KOPT-K1 (cell line): Measurements from ENCODE around the gene BEGAIN.

Experiments
- H3K27ac ChIP-seq: fragments of 200-600 bp; sonication (generic); 2 replicates; pipeline ENCODE4 v1.5.1; 2016; ENCODE audit warnings: antibody characterized with exemption, mild to moderate bottlenecking, low read depth, low read length; ENCODE audit not compliant: poor library complexity, severe bottlenecking
- H3K36me3 ChIP-seq: fragments of 200-600 bp; sonication (generic); 2 replicates; pipeline ENCODE4 v1.5.1; 2017; ENCODE audit warnings: antibody characterized with exemption, mild to moderate bottlenecking, low read length, moderate library complexity; ENCODE audit not compliant: insufficient read depth
- H3K9me3 ChIP-seq: fragments of 200-600 bp; sonication (generic); 2 replicates; pipeline ENCODE4 v1.5.1; 2017; ENCODE audit warnings: antibody characterized with exemption, low read length, mild to moderate bottlenecking; ENCODE audit not compliant: insufficient read depth, poor library complexity, severe bottlenecking

The BEGAIN gene, protein sequence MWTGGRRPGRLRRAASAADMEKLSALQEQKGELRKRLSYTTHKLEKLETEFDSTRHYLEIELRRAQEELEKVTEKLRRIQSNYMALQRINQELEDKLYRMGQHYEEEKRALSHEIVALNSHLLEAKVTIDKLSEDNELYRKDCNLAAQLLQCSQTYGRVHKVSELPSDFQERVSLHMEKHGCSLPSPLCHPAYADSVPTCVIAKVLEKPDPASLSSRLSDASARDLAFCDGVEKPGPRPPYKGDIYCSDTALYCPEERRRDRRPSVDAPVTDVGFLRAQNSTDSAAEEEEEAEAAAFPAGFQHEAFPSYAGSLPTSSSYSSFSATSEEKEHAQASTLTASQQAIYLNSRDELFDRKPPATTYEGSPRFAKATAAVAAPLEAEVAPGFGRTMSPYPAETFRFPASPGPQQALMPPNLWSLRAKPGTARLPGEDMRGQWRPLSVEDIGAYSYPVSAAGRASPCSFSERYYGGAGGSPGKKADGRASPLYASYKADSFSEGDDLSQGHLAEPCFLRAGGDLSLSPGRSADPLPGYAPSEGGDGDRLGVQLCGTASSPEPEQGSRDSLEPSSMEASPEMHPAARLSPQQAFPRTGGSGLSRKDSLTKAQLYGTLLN

DNA sequence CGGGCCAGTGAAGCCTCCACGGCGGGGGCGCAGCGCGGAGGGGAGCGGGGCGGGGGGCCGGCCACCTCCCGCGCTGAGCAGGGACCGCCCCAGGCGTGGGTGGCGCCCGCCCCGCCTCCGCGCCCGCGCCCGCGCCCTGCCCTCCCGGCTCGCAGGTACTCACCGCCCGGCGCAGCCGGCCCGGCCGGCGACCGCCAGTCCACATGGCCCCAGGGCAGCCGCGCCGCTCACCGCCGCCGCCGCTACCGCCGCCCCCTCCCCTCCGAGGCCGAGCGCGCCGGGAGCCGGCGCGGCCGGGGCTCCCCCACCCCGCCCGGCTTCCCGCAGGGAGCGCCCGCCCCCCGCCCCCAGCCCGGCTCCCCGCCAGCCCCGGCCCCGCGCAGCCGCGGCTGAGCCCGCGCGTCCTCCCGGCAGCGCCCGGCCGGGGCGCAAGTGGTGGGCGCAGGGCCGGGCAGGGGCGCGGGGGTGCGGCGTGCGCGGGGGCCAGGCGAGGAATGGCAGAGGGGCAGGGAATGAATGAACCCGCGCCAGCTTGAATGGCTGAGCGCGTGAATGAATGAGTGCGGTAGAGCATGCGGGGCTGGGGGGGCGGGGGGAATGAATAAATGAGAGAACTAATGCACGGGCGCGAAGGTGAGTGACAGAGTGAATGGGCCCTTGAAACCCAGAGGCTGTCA is at the start of gene BEGAIN:
Gene BEGAIN (minus strand): TSS at position 332 of the 677 bp plus-strand sequence. CDS start 127 bp downstream, at position 205.
- H3K27ac ChIP-seq: no peak within 1 kb of the TSS
- no peaks in the 10 kb centered on the region for H3K9me3 ChIP-seq
- no peaks in the 10 kb centered on the region for H3K36me3 ChIP-seq

DNA sequence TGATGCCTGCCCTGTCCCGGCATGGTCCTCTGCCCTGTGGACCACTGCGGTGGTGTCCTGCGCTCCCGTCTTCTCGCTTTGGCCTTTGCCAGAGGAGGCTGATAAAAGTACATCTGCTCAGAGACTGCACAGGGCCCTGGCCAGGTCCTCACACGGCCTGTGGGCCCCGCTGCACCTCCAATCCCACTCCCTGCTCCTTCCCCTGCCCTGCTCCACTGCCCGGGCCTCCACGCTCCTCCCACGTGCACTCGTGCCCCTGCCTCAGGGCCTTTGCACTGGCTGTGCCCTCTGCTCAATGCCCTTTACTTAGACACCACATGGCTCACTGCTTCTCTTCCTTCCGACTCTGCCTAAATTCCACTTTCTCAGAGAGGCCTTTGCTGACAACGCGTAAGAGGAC is 49.3 kb upstream of the BEGAIN start:
- no peak overlapping the region for H3K27ac ChIP-seq

DNA sequence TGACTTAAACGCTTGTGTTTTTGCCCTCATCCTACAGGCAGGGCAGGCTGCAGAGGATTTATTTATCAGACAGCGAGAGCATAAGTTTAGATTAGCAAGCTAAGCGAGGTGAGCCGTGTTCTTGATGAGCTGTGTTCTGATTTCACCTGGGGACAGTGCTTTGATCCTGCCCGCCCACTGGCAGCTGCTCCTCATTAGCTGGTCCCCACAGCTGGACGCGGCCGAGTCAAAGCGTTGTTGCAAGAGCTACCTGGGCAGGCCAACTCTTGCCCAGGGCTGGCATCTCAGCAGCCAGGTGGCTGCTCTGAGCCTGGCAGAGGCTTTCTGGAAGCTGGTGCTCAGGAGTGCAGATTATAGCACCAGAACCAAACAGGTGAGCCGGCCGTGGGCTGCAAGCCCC is 46.8 kb upstream of the BEGAIN start:
- no peak overlapping the region for H3K27ac ChIP-seq
- no peaks in the 10 kb centered on the region for H3K36me3 ChIP-seq
- H3K9me3 ChIP-seq: no peaks in the 10 kb centered on the region

More for the DNA sequence above, 49.3 kb upstream of the BEGAIN start:
- Histone ChIP-seq H3K9me3 (no peaks in the 10 kb centered on the region), H3K36me3 (no peaks in the 10 kb centered on the region)

DNA sequence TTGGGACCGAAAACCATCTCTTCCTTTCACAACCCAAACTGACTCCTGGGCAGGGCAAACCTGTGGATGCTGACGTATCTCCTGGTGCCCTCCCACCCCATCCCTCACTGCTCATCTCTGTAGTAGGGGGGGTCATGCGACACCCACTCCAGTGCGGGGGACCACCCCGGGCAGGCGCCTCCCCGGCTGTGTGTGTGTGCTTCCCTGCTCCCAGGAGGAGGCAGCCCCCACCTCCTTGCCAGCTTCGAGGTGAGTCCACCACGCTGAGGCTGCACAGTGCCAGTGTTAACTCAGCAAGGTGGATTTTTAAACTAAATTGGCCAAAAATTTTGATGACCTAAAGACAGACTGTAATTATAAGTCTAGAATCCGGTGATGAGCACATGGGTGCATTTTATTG is 46.2 kb upstream of the BEGAIN start:
- H3K9me3 ChIP-seq: no peaks in the 10 kb centered on the region
- H3K27ac ChIP-seq: no peak overlapping the region
- no peaks in the 10 kb centered on the region for H3K36me3 ChIP-seq

DNA sequence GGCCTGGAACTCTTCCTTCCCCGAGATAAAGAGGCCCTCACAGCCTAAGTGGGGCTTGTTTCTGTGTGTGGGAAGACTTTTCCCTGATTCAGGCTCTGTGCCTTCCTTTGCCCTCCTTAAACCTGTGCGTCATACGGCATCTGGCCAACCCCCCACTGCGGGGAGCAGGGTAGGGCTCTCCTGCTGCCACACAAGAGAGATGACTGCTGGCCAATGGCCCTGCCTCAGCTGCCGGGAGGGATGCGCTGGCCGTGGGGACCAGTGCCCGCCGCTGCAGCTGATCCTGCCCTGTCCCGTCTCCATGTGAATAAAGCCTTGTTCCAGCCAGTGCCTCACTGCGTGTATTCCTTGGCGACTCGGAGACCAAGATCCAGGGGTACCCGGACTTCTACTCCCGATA is 42.5 kb upstream of the BEGAIN start:
- H3K9me3 ChIP-seq: no peaks in the 10 kb centered on the region
- no peak overlapping the region for H3K27ac ChIP-seq
- H3K36me3 ChIP-seq: no peaks in the 10 kb centered on the region

DNA sequence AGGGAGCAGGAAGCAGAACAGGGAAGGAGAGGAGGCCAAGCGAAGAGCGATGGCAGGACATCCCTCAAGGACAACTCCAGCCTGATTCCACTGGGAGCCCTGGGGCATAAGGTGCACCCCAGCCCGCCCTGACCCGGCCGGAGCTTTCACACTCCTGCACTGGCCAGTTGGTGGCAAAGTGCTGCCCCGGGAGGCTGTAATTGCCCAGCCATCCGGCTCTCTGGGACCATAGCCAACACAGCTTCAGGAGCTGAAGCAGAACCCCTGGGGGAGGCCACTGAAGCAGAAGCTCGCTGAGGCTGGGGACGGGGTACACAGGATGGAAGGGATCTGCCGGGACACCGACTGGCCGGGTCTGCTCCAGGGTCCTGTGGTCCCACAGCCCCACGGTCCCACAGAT is 41.9 kb upstream of the BEGAIN start:
- no peak overlapping the region for H3K27ac ChIP-seq
- no peaks in the 10 kb centered on the region for H3K9me3 ChIP-seq
- H3K36me3 ChIP-seq: no peaks in the 10 kb centered on the region

DNA sequence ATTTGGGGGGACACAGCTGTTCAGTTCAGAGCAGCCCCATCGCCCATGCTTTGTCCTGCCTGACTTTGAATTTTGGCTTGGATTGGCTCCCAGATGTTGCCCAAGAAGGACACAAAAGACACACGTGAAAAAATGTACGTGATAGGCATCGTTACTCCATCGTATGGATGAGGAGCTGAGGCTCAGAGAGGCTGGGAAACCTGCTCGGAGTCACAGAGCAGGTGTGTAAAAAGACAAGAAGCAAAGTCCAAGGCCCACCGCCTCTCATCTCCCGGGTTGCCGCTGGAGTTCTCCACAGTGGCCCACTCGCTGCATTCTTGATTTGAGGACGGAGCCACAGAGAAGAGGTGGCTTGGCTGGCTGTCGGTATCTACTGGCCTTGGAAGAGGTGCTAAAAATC is 41.0 kb upstream of the BEGAIN start:
- Histone ChIP-seq H3K9me3 (no peaks in the 10 kb centered on the region), H3K36me3 (no peaks in the 10 kb centered on the region), H3K27ac (no peak overlapping the region)

DNA sequence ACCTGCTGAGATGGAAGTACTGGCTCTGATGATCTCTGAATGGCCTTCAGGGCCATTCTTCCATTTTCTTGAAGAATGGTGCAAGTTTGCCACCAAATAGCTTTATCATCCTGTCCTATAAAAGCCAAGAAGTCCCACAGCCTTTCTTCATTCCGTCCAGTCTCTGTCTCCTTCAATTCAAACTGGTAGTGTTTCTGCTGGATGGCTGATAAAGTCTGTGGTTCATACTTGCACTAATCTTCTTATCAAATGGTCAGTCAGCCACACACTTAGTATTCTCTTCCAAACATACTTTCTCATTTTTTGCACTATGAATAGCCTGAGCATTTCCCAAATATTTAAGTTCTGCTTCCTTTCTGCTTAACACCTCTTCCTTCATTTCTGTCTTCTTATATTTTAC is 39.4 kb upstream of the BEGAIN start:
- Histone ChIP-seq H3K27ac (no peak overlapping the region), H3K36me3 (no peaks in the 10 kb centered on the region), H3K9me3 (no peaks in the 10 kb centered on the region)

DNA sequence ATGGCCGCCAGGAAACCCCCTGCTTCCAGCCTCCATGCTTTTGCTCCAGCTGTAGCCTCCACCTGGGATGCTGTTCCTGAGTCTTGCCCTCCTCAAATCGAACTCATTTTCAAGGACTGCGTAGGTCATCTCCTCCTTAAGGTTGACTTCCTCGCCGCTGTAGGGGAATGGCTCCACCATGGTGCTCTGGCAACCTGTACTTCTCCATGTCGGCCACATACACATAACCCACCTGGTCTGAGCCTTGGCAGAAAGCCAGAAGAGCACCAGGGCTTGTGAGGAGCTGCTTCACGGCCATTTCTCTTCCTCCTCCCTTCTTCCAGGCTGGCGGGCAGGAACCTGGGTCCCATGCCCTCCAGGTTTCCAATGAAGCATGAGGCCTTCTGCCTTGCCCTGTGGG is 36.7 kb upstream of the BEGAIN start:
- no peak overlapping the region for H3K27ac ChIP-seq
- no peaks in the 10 kb centered on the region for H3K9me3 ChIP-seq
- no peaks in the 10 kb centered on the region for H3K36me3 ChIP-seq

DNA sequence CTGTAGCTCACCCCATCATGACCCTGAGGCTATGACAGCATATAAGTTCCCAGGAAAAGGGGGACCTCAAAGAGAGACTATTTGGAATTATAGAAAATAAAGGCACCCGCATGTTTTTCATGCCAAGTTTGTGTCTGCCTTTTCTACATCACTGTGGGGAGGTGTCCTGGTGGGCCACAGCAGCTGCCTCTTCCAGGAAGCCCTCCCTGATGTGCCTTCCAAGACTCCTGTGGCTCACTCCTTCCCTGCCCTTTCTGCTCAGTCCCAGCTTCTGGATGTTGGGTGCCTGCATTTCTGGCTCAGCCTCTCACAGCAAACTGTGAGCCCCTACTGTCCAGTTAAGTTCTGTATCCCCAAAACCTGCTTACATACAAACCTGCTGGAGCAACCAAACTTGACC is 36.3 kb upstream of the BEGAIN start:
- Histone ChIP-seq H3K36me3 (no peaks in the 10 kb centered on the region), H3K27ac (no peak overlapping the region), H3K9me3 (no peaks in the 10 kb centered on the region)

DNA sequence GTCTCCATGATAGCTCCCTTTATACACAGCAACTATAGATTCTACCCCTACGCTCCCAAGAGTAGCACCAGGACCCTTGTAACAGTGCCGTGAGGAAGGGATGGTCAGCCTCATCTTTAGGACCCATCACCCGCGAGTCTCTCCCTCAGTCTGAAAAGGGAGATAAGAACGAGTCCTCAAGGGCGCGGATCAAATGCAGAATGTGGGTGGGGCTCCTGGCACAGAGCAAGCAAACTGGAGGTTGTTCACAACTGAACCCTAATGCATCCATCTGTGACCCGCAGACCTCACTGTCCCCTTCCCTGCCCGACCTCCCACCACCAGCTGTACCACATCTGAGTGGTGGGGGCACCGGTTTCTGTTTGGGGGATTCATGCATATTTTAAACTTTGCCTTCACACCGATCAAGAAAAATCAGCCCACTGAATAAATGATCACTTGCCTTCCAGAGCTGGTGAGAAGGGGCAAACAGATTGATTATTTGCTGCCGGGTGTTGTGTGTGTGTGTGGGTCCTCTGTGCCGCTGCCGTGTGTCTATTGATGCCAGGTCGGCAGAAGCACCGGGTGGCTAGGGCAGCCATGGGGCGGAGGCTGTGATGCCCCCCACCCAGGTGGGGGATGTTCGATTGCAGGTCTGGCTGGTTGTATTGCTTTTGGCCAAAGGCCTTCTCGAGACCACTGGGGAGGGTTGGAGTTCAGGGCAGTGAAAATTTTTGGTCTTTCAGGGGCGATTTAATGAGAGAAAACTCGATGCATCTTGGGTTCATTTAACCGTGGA is 35.7 kb upstream of the BEGAIN start:
- H3K36me3 ChIP-seq: no peaks in the 10 kb centered on the region
- no peaks in the 10 kb centered on the region for H3K9me3 ChIP-seq
- no peak overlapping the region for H3K27ac ChIP-seq

DNA sequence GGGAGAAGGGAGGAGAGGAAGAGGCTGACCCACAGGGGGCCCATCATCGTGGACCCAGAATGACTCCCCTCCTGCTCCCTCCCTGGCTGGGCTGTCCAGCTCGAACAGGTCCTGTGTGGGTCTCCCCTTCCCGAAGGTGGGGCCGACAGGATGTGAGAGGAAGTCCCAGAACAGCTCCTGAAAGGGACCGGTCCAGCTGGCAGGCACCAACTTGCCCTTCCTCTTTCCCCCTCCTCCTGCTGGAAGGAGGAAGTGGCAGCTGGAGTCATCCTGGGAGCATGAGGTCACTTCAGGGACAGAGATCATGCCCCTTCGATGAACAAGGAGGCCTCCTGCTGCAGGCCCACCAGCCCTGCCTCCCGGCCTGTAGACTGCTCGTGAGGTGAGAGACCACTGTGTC is 35.0 kb upstream of the BEGAIN start:
- Histone ChIP-seq H3K27ac (no peak overlapping the region), H3K36me3 (no peaks in the 10 kb centered on the region), H3K9me3 (no peaks in the 10 kb centered on the region)

DNA sequence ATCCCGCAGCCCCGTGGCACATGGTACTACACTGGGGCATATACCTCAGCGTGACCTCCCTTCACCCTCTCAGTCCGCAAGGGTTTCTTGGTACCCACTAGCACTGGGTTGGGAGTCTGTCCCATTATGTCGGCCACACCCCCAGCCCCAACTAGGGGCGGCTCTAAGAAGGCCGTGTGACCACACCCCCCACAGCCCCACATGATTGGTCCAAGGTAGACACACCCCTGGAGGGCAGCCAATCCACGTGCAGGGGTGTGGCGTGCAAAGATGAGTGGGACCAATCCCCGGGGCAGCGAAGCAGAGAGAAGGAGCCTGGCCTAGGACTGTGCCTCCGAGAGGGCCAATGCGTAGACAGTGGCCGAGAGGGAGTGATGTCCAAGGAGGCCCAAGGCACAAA is 34.6 kb upstream of the BEGAIN start:
- Histone ChIP-seq H3K27ac (no peak overlapping the region), H3K9me3 (no peaks in the 10 kb centered on the region), H3K36me3 (no peaks in the 10 kb centered on the region)

DNA sequence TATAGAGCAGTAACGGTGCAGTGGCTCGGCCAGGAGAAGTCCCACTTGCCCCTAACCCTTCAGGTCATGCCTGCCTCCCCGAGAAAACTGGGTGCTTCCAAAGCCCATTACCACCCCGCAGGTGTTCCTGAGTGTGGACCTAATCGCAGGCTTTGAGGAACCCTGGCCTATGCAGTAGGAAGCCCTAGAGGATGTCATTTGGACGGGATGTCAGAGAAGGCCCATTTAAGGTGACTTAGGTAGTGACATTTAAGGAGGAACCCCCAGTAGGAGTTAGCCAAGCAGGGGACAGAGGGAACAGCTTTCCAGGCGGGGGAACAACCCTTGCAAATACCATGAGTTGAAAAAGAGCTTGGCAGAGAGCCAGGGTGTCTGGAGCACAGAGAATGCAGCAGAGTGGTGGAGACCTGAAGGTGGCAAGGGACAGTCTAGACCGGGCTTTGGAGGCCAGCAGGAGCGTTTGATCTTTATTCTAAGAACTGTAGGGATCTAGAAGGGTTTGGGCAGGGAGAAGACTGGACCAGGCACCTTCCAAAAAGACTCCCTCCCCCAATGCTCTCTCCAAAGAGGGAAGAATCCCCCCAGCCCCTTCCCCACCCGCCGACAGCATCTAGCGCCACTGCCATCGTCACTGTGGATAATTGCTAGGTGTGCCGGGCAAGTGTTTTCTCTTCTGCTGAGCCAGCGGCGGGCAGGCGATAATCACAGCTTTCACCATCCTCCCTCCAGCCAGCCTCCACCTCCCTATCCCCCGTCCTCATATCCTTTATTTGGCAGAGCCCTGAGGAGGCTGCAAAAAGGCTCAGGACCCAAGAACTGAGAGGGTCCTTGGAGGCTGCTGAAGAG is 33.3 kb upstream of the BEGAIN start:
- H3K9me3 ChIP-seq: no peaks in the 10 kb centered on the region
- no peaks in the 10 kb centered on the region for H3K36me3 ChIP-seq
- no peak overlapping the region for H3K27ac ChIP-seq
